HepG2 (cell line): ENCODE results near the gene ALMS1. TPM values are rescaled to one million over a fixed set of nuclear protein-coding genes. Genes with fewer than 3 reads are reported as not detected.

Experiments
- AGO1 ChIP-seq: fragments of 200-400 bp; formaldehyde crosslinking; IDR thresholded peaks from 2 replicates; pipeline ENCODE4 v1.6.1; 2017; ENCODE audit warnings: mild to moderate bottlenecking, low read depth, low read length, moderate library complexity; ENCODE audit not compliant: poor library complexity, severe bottlenecking
- AGO2 ChIP-seq: fragments of 200-400 bp; formaldehyde crosslinking; optimal IDR thresholded peaks from 2 replicates; pipeline ENCODE3; 2017; ENCODE audit warnings: mild to moderate bottlenecking, low read depth, low read length, moderate library complexity
- ARNT2 ChIP-seq: sonication (generic); formaldehyde crosslinking; IDR thresholded peaks from 2 replicates; pipeline ENCODE4 v1.8.0; 2022; ENCODE audit warnings: mild to moderate bottlenecking, low read depth, missing genetic modification reagents, moderate library complexity
- CBX2 ChIP-seq, 2 experiments: fragments of 200-600 bp in 1 of 2; sonication (generic); formaldehyde crosslinking in 1 of 2; IDR thresholded peaks; 2 replicates each; pipeline versions ENCODE4 v1.7.0 to v1.8.1; 2018 to 2022; ENCODE audit warnings: low read depth in 2 of 2, low read length in 1 of 2, mild to moderate bottlenecking in 1 of 2, missing genetic modification reagents in 1 of 2
- HMG20B ChIP-seq: conservative IDR thresholded peaks from 2 replicates; pipeline ENCODE4 v1.6.1; 2016; ENCODE audit warnings: missing genetic modification reagents, missing compliant biosample characterization
- ISX ChIP-seq: sonication (generic); formaldehyde crosslinking; conservative IDR thresholded peaks from 2 replicates; pipeline ENCODE4 v1.5.0; 2020; ENCODE audit warnings: missing genetic modification reagents
- KAT8 ChIP-seq: IDR thresholded peaks from 2 replicates; pipeline ENCODE4 v1.6.1; 2016; ENCODE audit warnings: missing genetic modification reagents, missing compliant biosample characterization
- KLF6 ChIP-seq: IDR thresholded peaks from 2 replicates; pipeline ENCODE4 v1.8.0; 2016; ENCODE audit warnings: missing biosample characterization, missing genetic modification reagents
- NR2F6 ChIP-seq, 2 experiments: IDR thresholded peaks; 2 replicates each; pipeline ENCODE4 v1.6.1; 2016; ENCODE audit warnings: antibody characterized with exemption in 1 of 2, mild to moderate bottlenecking in 1 of 2
- ONECUT2 ChIP-seq: sonication (generic); formaldehyde crosslinking; IDR thresholded peaks from 2 replicates; pipeline ENCODE4 v1.4.0; 2020; ENCODE audit warnings: missing genetic modification reagents
- RERE ChIP-seq: IDR thresholded peaks from 2 replicates; pipeline ENCODE4 v1.6.1; 2016; ENCODE audit warnings: low read depth, missing genetic modification reagents, missing compliant biosample characterization
- SSRP1 ChIP-seq: IDR thresholded peaks from 2 replicates; pipeline ENCODE4 v1.6.1; 2016; ENCODE audit warnings: control low read depth
- TMF1 ChIP-seq: sonication (generic); formaldehyde crosslinking; IDR thresholded peaks from 2 replicates; pipeline ENCODE4 v1.8.1; 2022; ENCODE audit warnings: low read depth, missing genetic modification reagents
- ZBTB26 ChIP-seq: IDR thresholded peaks from 2 replicates; pipeline ENCODE4 v1.6.1; 2016; ENCODE audit warnings: missing compliant biosample characterization, missing genetic modification reagents, borderline replicate concordance
- ZBTB7A ChIP-seq: sonication (generic); formaldehyde crosslinking; IDR thresholded peaks from 2 replicates; pipeline ENCODE4 v1.8.0; 2022; ENCODE audit warnings: mild to moderate bottlenecking, missing genetic modification reagents
- ZFAT ChIP-seq: sonication (generic); formaldehyde crosslinking; conservative IDR thresholded peaks from 2 replicates; pipeline ENCODE4 v1.8.1; 2023; ENCODE audit warnings: missing genetic modification reagents, inconsistent platforms
- ZKSCAN8 ChIP-seq: IDR thresholded peaks from 2 replicates; pipeline ENCODE4 v1.6.1; 2016; ENCODE audit warnings: borderline replicate concordance, missing genetic modification reagents, missing compliant biosample characterization
- ZNF264 ChIP-seq: sonication (generic); formaldehyde crosslinking; IDR thresholded peaks from 2 replicates; pipeline ENCODE4 v1.4.0; 2020; ENCODE audit warnings: missing genetic modification reagents
- ZNF317 ChIP-seq: sonication (generic); formaldehyde crosslinking; IDR thresholded peaks from 2 replicates; pipeline ENCODE4 v1.5.0; 2020; ENCODE audit warnings: mild to moderate bottlenecking, missing genetic modification reagents
- ZNF414 ChIP-seq: sonication (generic); formaldehyde crosslinking; IDR thresholded peaks from 2 replicates; pipeline ENCODE4 v1.5.0; 2020; ENCODE audit warnings: missing genetic modification reagents
- ZNF550 ChIP-seq: sonication (generic); formaldehyde crosslinking; IDR thresholded peaks from 2 replicates; pipeline ENCODE4 v1.4.0; 2020; ENCODE audit warnings: mild to moderate bottlenecking, missing genetic modification reagents, borderline replicate concordance
- ZNF670 ChIP-seq: sonication (generic); formaldehyde crosslinking; IDR thresholded peaks from 2 replicates; pipeline ENCODE4 v1.8.0; 2022; ENCODE audit warnings: mild to moderate bottlenecking, missing genetic modification reagents, borderline replicate concordance
- ZSCAN29 ChIP-seq: sonication (generic); formaldehyde crosslinking; conservative IDR thresholded peaks from 2 replicates; pipeline ENCODE4 v1.4.0; 2020; ENCODE audit warnings: mild to moderate bottlenecking, missing genetic modification reagents
- polyA plus RNA-seq, 8 experiments: library from polyadenylated mRNA; depleted of rRNA in 3 of 8; stranded (reverse) in 7 of 8; unstranded in 1 of 8; fragments of >200 nt; fragmentation: Illumina TruSeq in 4 of 8; extraction: Trizol in 4 of 8; gene quantifications; 2 replicates each; pipeline versions ENCODE4 v1.2.1 to v1.2.3, GENCODE V29; 2011 to 2016; ENCODE audit warnings: low read depth in 4 of 8, missing spikeins in 1 of 8, mixed read lengths in 1 of 8; ENCODE audit not compliant: insufficient read depth in 1 of 8
- total RNA-seq, 5 experiments: library from RNA; depleted of rRNA; stranded (reverse); fragments of >200 nt; fragmentation: Illumina TruSeq; extraction: Trizol; gene quantifications; 2 replicates each; pipeline ENCODE4 v1.2.3, GENCODE V29; 2016; ENCODE audit warnings: low read depth in 1 of 5

The ALMS1 gene
- total and polyA plus RNA-seq, 2 of the 13 experiments (the other 11 are each of a cell fraction or from before 2014, with no cell fraction given): 12.9 to 21.2 TPM

- TF ChIP-seq CBX2 (IDR thresholded peaks at IDR 0.05; ENCODE audit: low read depth, low read length) (no peak), CBX2 (CRISPR knock-in tag; IDR thresholded peaks at IDR 0.05; ENCODE audit: low read depth) (no peak), ARNT2 (CRISPR knock-in tag) (no peak), ZNF264 (CRISPR knock-in tag) (no peak), AGO1 (no peak), KAT8 (peak; percentile 63), ZSCAN29 (CRISPR knock-in tag) (0 out of 2 replicates have a peak, but pooled peaks have one; percentile 52), ZBTB7A (CRISPR knock-in tag) (no peak), HMG20B (CRISPR knock-in tag) (no peak; the same call in 1 of the 2 replicates), ZKSCAN8 (peak; percentile 54; the same call in 1 of the 2 replicates), RERE (CRISPR knock-in tag) (peak; percentile 77; the same call in 1 of the 2 replicates), ZNF670 (no peak), ZNF550 (no peak), TMF1 (CRISPR knock-in tag) (no peak), KLF6 (no peak), NR2F6 (IDR thresholded peaks at IDR 0.05) (peak; percentile 46; the same call in 1 of the 2 replicates), NR2F6 (CRISPR knock-in tag; IDR thresholded peaks at IDR 0.05) (peak; percentile 92), AGO2 (no peak), ONECUT2 (CRISPR knock-in tag) (peak; percentile 94), ZFAT (CRISPR knock-in tag) (no peak), SSRP1 (CRISPR knock-in tag) (no peak), ZNF317 (CRISPR knock-in tag) (peak; percentile 65), ZBTB26 (CRISPR knock-in tag) (no peak), ZNF414 (no peak), ISX (CRISPR knock-in tag) (no peak)
Observed at GRCh38 chr2:73642338-73643018, 256.8 kb downstream of the ALMS1 start, which contains the start of gene NAT8 (continued).
